Measurements from ENCODE around the gene AP4E1. TPM values are rescaled to one million over a fixed set of nuclear protein-coding genes. Genes with fewer than 3 reads are reported as not detected.
A peak's percentile ranks its signal among the peaks of the same experiment; 100 is the strongest.

Gene AP4E1
- 10 to 100 TPM; 10.4 to 12.6 TPM for total RNA-seq
- polyA plus RNA-seq = 1 to 10 TPM; 2.3 to 4.1 TPM
- long read RNA-seq, donor 1, partial matches to known transcripts = 3 of 5 reads
- long read RNA-seq, donor 1, other reads (novel, unspliced or antisense) = 2 of 5 reads
- long read RNA-seq, donor 2, full-length matches to known transcripts = 1 of 6 reads
- long read RNA-seq, donor 2, partial matches to known transcripts = 0 of 6 reads
- long read RNA-seq, donor 2, other reads (novel, unspliced or antisense) = 5 of 6 reads

- Histone ChIP-seq H3K36me3 (ENCODE audit: control insufficient read depth in 1 of 2, insufficient read depth in 2 of 2, low read length in 1 of 2) (no peaks in the 10 kb centered on the region), H3K4me3 (ENCODE audit: low read length in 2 of 2) (peak within 1 kb of the TSS; percentile 87 to 91), H3K9me3 (ENCODE audit: control insufficient read depth, low read length) (no peaks in the 10 kb centered on the region), H3K4me1 (ENCODE audit: control insufficient read depth in 1 of 2, insufficient read depth in 2 of 2, low read length in 2 of 2) (no peaks in the 10 kb centered on the region), H3K27ac (ENCODE audit: low read depth in 1 of 2, low read length in 2 of 2) (peak within 1 kb of the TSS; percentile 51 to 62), H3K27me3 (ENCODE audit: control insufficient read depth in 1 of 2, insufficient read depth in 2 of 2, low read length in 1 of 2) (no peaks in the 10 kb centered on the region)
- peak; percentile 94 to 97 for DNase-seq
- intact Hi-C loops (cut with DNase I) = loop anchor here (1.0 to 2.0 kb wide), 2 partner anchors 233 to 234 kb away; no protein-coding TSS in a partner anchor
- 0% methylated on average over 100 of the region's 100 CpGs for WGBS, 2 donors
- peak; percentile 97 for ATAC-seq (ENCODE audit: low FRiP score)
Observed at GRCh38 chr15:50908209-50909009, at the start of gene AP4E1. AP4E1 (plus strand) TSS chr15:50908683; CDS start chr15:50908779, 96 bp downstream.

- Histone ChIP-seq H3K27me3 (ENCODE audit: control insufficient read depth in 1 of 2, insufficient read depth in 2 of 2, low read length in 1 of 2) (no peaks in the 10 kb centered on the region), H3K4me1 (ENCODE audit: control insufficient read depth in 1 of 2, insufficient read depth in 2 of 2, low read length in 2 of 2) (peaks cover 2 to 5% of the 10 kb centered on the region in 2 donors), H3K36me3 (ENCODE audit: control insufficient read depth in 1 of 2, insufficient read depth in 2 of 2, low read length in 1 of 2) (no peaks in the 10 kb centered on the region), H3K4me3 (ENCODE audit: low read length in 2 of 2) (no peak overlapping the region), H3K27ac (ENCODE audit: low read depth in 1 of 2, low read length in 2 of 2) (no peak overlapping the region), H3K9me3 (ENCODE audit: control insufficient read depth, low read length) (no peaks in the 10 kb centered on the region)
- no peak for DNase-seq
- intact Hi-C loops (cut with DNase I) = no loop called here
- WGBS, 2 donors = 92 to 94% methylated on average over 5 of the region's 5 CpGs
- ATAC-seq (ENCODE audit: low FRiP score) = no peak
Observed at GRCh38 chr15:50860824-50861223, 47.7 kb upstream of the AP4E1 start.

- H3K27ac ChIP-seq (ENCODE audit: low read depth in 1 of 2, low read length in 2 of 2) = no peak overlapping the region
- no peaks in the 10 kb centered on the region for H3K27me3 ChIP-seq (ENCODE audit: control insufficient read depth in 1 of 2, insufficient read depth in 2 of 2, low read length in 1 of 2)
- no peaks in the 10 kb centered on the region for H3K36me3 ChIP-seq (ENCODE audit: control insufficient read depth in 1 of 2, insufficient read depth in 2 of 2, low read length in 1 of 2)
- no peaks in the 10 kb centered on the region for H3K9me3 ChIP-seq (ENCODE audit: control insufficient read depth, low read length)
- intact Hi-C loops (cut with DNase I) = no loop called here
- H3K4me3 ChIP-seq (ENCODE audit: low read length in 2 of 2) = no peak overlapping the region
- DNase-seq (no peak), ATAC-seq (ENCODE audit: low FRiP score) (no peak)
- H3K4me1 ChIP-seq (ENCODE audit: control insufficient read depth in 1 of 2, insufficient read depth in 2 of 2, low read length in 2 of 2) = peaks cover 0 to 2% of the 10 kb centered on the region in 2 donors
Observed at GRCh38 chr15:50862553-50862952, 45.9 kb upstream of the AP4E1 start.

DNA sequence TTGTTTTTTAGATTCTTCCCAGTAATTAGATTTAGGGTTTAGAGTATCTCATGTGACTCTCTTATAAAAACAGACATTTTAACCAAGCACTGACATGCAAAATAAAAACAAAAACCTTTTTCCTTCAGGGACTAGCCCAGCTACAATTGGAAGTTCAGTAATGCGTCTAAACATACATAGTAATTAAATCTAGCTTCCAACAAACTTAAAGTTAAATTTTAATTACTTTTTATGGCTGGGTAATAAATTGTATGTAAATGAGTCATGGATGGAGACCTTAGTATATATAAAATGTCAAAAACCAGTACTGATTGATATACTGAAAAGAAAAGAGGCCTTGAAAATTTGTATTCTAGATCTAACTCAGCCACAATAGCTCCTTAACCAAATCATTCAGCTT is 43.6 kb upstream of the AP4E1 start:
- no peak overlapping the region for H3K4me3 ChIP-seq (ENCODE audit: low read length in 2 of 2)
- no peaks in the 10 kb centered on the region for H3K36me3 ChIP-seq (ENCODE audit: control insufficient read depth in 1 of 2, insufficient read depth in 2 of 2, low read length in 1 of 2)
- no peaks in the 10 kb centered on the region for H3K4me1 ChIP-seq (ENCODE audit: control insufficient read depth in 1 of 2, insufficient read depth in 2 of 2, low read length in 2 of 2)
- no peaks in the 10 kb centered on the region for H3K27me3 ChIP-seq (ENCODE audit: control insufficient read depth in 1 of 2, insufficient read depth in 2 of 2, low read length in 1 of 2)
- H3K27ac ChIP-seq (ENCODE audit: low read depth in 1 of 2, low read length in 2 of 2) = no peak overlapping the region
- DNase-seq (no peak), ATAC-seq (ENCODE audit: low FRiP score) (no peak)
- 92 to 94% methylated on average over 1 of the region's 1 CpG for WGBS, 2 donors
- H3K9me3 ChIP-seq (ENCODE audit: control insufficient read depth, low read length) = no peaks in the 10 kb centered on the region
- intact Hi-C loops (cut with DNase I) = no loop called here

GRCh38 chr15:50865515-50866353 is 42.7 kb upstream of the AP4E1 start:
- no peaks in the 10 kb centered on the region for H3K36me3 ChIP-seq (ENCODE audit: control insufficient read depth in 1 of 2, insufficient read depth in 2 of 2, low read length in 1 of 2)
- H3K27ac ChIP-seq (ENCODE audit: low read depth in 1 of 2, low read length in 2 of 2) = no peak overlapping the region
- H3K9me3 ChIP-seq (ENCODE audit: control insufficient read depth, low read length) = no peaks in the 10 kb centered on the region
- DNase-seq (no peak), ATAC-seq (ENCODE audit: low FRiP score) (no peak)
- H3K4me1 ChIP-seq (ENCODE audit: control insufficient read depth in 1 of 2, insufficient read depth in 2 of 2, low read length in 2 of 2) = no peaks in the 10 kb centered on the region
- intact Hi-C loops (cut with DNase I) = no loop called here
- no peaks in the 10 kb centered on the region for H3K27me3 ChIP-seq (ENCODE audit: control insufficient read depth in 1 of 2, insufficient read depth in 2 of 2, low read length in 1 of 2)
- WGBS, 2 donors = 92 to 93% methylated on average over 5 of the region's 5 CpGs
- no peak overlapping the region for H3K4me3 ChIP-seq (ENCODE audit: low read length in 2 of 2)

- DNase-seq (no peak), ATAC-seq (ENCODE audit: low FRiP score) (no peak)
- no peaks in the 10 kb centered on the region for H3K9me3 ChIP-seq (ENCODE audit: control insufficient read depth, low read length)
- intact Hi-C loops (cut with DNase I) = no loop called here
- H3K4me3 ChIP-seq (ENCODE audit: low read length in 2 of 2) = no peak overlapping the region
- WGBS, 2 donors = 31 to 45% methylated on average over 1 of the region's 1 CpG
- H3K27me3 ChIP-seq (ENCODE audit: control insufficient read depth in 1 of 2, insufficient read depth in 2 of 2, low read length in 1 of 2) = no peaks in the 10 kb centered on the region
- H3K36me3 ChIP-seq (ENCODE audit: control insufficient read depth in 1 of 2, insufficient read depth in 2 of 2, low read length in 1 of 2) = no peaks in the 10 kb centered on the region
- no peaks in the 10 kb centered on the region for H3K4me1 ChIP-seq (ENCODE audit: control insufficient read depth in 1 of 2, insufficient read depth in 2 of 2, low read length in 2 of 2)
- H3K27ac ChIP-seq (ENCODE audit: low read depth in 1 of 2, low read length in 2 of 2) = no peak overlapping the region
Observed at GRCh38 chr15:50871832-50872231, 36.7 kb upstream of the AP4E1 start.

DNA sequence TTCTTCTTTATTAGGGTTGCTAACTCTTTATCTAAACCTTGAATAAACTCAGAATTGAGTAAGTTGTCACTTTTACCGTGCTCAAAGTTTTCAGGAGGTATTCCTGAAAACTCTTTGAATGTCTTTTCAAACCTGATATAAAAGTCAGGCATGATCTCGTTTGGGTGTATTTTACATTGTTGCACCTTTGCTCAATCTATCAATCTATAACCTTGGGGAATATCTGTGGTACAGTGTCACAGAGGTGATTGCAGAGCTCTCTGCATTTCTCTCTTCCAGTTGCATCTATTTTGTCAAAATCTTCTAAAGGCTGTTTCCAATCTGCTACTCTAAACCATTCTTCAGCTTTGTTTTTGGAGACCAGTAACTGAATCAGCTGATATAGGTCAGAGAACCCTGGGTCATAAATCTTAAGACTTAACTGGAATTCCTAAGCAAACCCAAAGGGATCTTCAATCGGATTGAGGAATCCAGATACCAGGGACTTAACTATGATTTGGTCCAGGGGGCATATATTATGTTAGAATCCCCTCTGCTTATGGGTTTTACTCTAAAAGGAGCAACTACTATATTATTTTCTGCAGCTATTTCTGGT is 35.6 kb upstream of the AP4E1 start:
- intact Hi-C loops (cut with DNase I) = no loop called here
- H3K9me3 ChIP-seq (ENCODE audit: control insufficient read depth, low read length) = no peaks in the 10 kb centered on the region
- H3K4me3 ChIP-seq (ENCODE audit: low read length in 2 of 2) = no peak overlapping the region
- DNase-seq (no peak), ATAC-seq (ENCODE audit: low FRiP score) (no peak)
- H3K27me3 ChIP-seq (ENCODE audit: control insufficient read depth in 1 of 2, insufficient read depth in 2 of 2, low read length in 1 of 2) = no peaks in the 10 kb centered on the region
- no peak overlapping the region for H3K27ac ChIP-seq (ENCODE audit: low read depth in 1 of 2, low read length in 2 of 2)
- no peaks in the 10 kb centered on the region for H3K36me3 ChIP-seq (ENCODE audit: control insufficient read depth in 1 of 2, insufficient read depth in 2 of 2, low read length in 1 of 2)
- 62 to 67% methylated on average over 3 of the region's 3 CpGs for WGBS, 2 donors
- no peaks in the 10 kb centered on the region for H3K4me1 ChIP-seq (ENCODE audit: control insufficient read depth in 1 of 2, insufficient read depth in 2 of 2, low read length in 2 of 2)

DNA sequence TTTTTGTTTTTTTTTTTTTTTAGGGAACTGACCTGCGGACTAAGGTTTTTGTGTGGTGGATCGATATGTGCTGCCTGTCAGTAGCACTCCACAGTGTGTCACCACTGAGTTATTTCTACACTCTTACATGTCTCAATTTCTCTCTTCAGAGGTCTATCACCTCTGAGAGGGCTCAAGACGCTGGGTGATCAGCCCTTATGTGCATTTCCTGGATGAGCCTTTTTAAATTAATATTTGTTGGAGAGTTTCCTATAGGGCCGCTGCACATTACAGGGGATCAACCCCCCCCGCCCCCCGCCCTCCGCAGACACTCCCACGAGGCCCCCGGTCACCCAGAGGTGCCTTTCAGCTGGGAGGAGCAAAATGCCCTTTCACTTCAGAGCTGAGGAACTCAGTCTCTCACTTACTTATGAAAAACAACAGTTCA is 34.5 kb upstream of the AP4E1 start:
- H3K27ac ChIP-seq (ENCODE audit: low read depth in 1 of 2, low read length in 2 of 2) = no peak overlapping the region
- intact Hi-C loops (cut with DNase I) = no loop called here
- ATAC-seq (ENCODE audit: low FRiP score) = no peak
- H3K36me3 ChIP-seq (ENCODE audit: control insufficient read depth in 1 of 2, insufficient read depth in 2 of 2, low read length in 1 of 2) = no peaks in the 10 kb centered on the region
- no peak for DNase-seq
- 60 to 71% methylated on average over 9 of the region's 9 CpGs for WGBS, 2 donors
- H3K27me3 ChIP-seq (ENCODE audit: control insufficient read depth in 1 of 2, insufficient read depth in 2 of 2, low read length in 1 of 2) = no peaks in the 10 kb centered on the region
- H3K4me1 ChIP-seq (ENCODE audit: control insufficient read depth in 1 of 2, insufficient read depth in 2 of 2, low read length in 2 of 2) = no peaks in the 10 kb centered on the region
- H3K4me3 ChIP-seq (ENCODE audit: low read length in 2 of 2) = no peak overlapping the region
- H3K9me3 ChIP-seq (ENCODE audit: control insufficient read depth, low read length) = no peaks in the 10 kb centered on the region

All from aorta (tissue), 5 donors.